Breast epithelium (tissue), 4 donors: ENCODE results near the gene SORBS1. TPM values are rescaled to one million over a fixed set of nuclear protein-coding genes. Genes with fewer than 3 reads are reported as not detected.
A peak's percentile ranks its signal among the peaks of the same experiment; 100 is the strongest.

Experiments used
- DNase-seq, 2 donors: peaks; one replicate each; pipeline ENCODE4 v3.0.0-alpha.2; 2019; ENCODE audit warnings: low spot score in 2 of 2
- H3K27ac ChIP-seq, 2 donors: fragments of 200-600 bp; sonication (generic) in 1 of 2; one replicate each; pipeline ENCODE4 v1.5.1; 2016 to 2019; ENCODE audit warnings: mild to moderate bottlenecking in 1 of 2
- H3K27me3 ChIP-seq, 2 donors: fragments of 200-600 bp; sonication (generic) in 1 of 2; one replicate each; pipeline versions ENCODE4 v1.5.1 to v1.6.0; 2017 to 2019; ENCODE audit warnings: control low read depth in 1 of 2, mild to moderate bottlenecking in 1 of 2
- H3K36me3 ChIP-seq: fragments of 200-600 bp; one replicate; pipeline ENCODE4 v1.5.1; 2019
- H3K4me1 ChIP-seq, 2 donors: fragments of 200-600 bp; sonication (generic); one replicate each; pipeline ENCODE4 v1.5.1; 2016 to 2019; ENCODE audit warnings: control low read depth in 1 of 2
- H3K4me3 ChIP-seq, 3 donors: fragments of 200-600 bp; sonication (generic); 1 replicate in 2 of 3; 2 replicates in 1 of 3; pipeline ENCODE4 v1.5.1; 2016 to 2019; ENCODE audit warnings: mild to moderate bottlenecking in 3 of 3, moderate library complexity in 2 of 3
- H3K9me3 ChIP-seq, 2 donors: fragments of 200-600 bp; sonication (generic) in 1 of 2; one replicate each; pipeline ENCODE4 v1.5.1; 2016 to 2019; ENCODE audit warnings: control low read depth in 1 of 2
- POLR2A ChIP-seq: fragments of 450-650 bp; IDR thresholded peaks from one replicate; pipeline ENCODE4 v1.6.1; 2016; ENCODE audit warnings: antibody characterized with exemption, mild to moderate bottlenecking, moderate library complexity
- POLR2AphosphoS5 ChIP-seq, 3 donors: sonication (generic); formaldehyde crosslinking; IDR thresholded peaks; one replicate each; pipeline ENCODE4 v1.6.1; 2017; ENCODE audit warnings: antibody characterized with exemption in 3 of 3
- intact Hi-C: fragments of 100-400 bp; cut with DNase I; formaldehyde crosslinking; loops from one replicate; pipeline ENCODE4 v1.15.1; 2023; ENCODE audit warnings: low total_unique reads
- total RNA-seq, 3 donors: library from RNA; depleted of rRNA; stranded (reverse); fragments of >200 nt; gene quantifications; one replicate each; pipeline ENCODE4 v1.1.0, GENCODE V29; 2016
- TF ChIP-seq, protein P1 (sequence below), 3 donors: fragments of 450-650 bp; IDR thresholded peaks; one replicate each; pipeline ENCODE4 v1.5.1; 2016 to 2017; ENCODE audit warnings: antibody characterized with exemption in 3 of 3, mild to moderate bottlenecking in 3 of 3, moderate library complexity in 3 of 3

SORBS1 gene
- total RNA-seq, 3 donors from 2014 or later = 156 to 455 (median 200) TPM

DNA sequence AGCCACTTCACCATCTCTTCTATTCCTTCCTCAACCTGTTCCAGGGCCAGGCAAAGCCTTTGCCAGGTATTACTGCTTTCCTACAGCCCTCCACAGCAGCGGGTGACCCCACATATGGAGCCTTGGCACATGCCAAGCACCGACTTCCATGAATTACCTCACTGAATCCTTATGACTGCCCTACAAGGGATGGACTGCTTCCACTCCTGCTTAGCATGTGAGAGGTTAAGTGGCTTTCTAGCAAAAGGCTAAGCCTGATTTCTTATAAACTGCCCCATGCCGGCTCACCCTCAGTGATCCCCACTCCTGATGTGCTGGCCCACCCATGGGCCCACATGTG is 226.4 kb downstream of the SORBS1 start:
- intact Hi-C loops = no loop called here
- Histone ChIP-seq H3K27ac (peak overlapping the region; percentile 88 to 93), H3K36me3 (no peaks in the 10 kb centered on the region), H3K4me1 (peaks cover 8 to 11% of the 10 kb centered on the region in 2 donors), H3K4me3 (peak overlapping the region in 1 of 3 donors; percentile 28), H3K9me3 (no peaks in the 10 kb centered on the region), H3K27me3 (no peaks in the 10 kb centered on the region)
- DNase-seq = no peak
- TF ChIP-seq POLR2AphosphoS5 (IDR thresholded peaks at IDR 0.05) = peak in 1 of 3 donors; percentile 2
- TF ChIP-seq POLR2A = no peak
- TF ChIP-seq, protein P1, sequence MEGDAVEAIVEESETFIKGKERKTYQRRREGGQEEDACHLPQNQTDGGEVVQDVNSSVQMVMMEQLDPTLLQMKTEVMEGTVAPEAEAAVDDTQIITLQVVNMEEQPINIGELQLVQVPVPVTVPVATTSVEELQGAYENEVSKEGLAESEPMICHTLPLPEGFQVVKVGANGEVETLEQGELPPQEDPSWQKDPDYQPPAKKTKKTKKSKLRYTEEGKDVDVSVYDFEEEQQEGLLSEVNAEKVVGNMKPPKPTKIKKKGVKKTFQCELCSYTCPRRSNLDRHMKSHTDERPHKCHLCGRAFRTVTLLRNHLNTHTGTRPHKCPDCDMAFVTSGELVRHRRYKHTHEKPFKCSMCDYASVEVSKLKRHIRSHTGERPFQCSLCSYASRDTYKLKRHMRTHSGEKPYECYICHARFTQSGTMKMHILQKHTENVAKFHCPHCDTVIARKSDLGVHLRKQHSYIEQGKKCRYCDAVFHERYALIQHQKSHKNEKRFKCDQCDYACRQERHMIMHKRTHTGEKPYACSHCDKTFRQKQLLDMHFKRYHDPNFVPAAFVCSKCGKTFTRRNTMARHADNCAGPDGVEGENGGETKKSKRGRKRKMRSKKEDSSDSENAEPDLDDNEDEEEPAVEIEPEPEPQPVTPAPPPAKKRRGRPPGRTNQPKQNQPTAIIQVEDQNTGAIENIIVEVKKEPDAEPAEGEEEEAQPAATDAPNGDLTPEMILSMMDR (IDR thresholded peaks at IDR 0.05) = no peak

DNA sequence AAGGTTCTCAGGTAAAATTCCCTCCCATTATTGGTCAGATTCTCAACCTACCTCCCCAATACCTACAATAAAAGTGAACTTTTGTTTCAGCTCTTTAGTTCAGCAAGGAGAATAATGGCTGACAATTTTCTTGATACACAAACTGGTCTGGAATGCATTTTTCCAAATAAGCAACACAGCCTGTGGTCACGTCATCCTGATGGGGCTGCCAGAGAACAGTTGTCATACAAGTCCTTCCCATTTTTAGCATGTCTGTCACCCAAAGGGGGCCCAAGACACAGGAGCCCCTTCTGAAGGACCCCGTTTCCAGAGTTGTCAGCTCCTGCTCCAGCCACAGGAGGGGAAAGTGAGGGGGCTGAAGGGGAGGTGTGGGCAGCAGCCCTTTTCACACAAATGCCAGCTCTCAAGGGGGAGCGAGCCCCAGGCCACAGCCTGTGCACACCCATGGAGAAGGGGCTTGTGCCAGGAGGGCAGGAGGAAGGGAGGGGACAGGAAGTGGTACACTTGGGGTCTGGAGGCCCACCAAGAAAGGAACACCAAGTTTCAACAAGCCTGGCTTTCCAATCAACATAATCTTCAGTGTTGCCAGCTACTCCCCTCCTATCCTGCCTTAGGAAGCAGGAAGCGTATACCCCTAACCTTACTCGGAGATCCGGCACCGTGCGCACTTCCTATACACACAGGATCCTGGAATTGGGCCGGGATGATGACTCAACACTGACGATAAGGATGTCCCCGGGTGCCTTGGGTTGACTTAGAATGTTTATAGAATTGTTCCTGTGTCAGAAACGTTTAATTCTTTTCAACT is 227.0 kb downstream of the SORBS1 start:
- no peak for TF ChIP-seq POLR2A
- TF ChIP-seq POLR2AphosphoS5 (IDR thresholded peaks at IDR 0.05) = peak; percentile 12 to 55 (median 21)
- TF ChIP-seq, protein P1 (IDR thresholded peaks at IDR 0.05) = no peak
- Histone ChIP-seq H3K27me3 (no peaks in the 10 kb centered on the region), H3K4me3 (peak overlapping the region in 1 of 3 donors; percentile 28), H3K27ac (peak overlapping the region; percentile 88 to 93), H3K36me3 (no peaks in the 10 kb centered on the region), H3K4me1 (peaks cover 8 to 11% of the 10 kb centered on the region in 2 donors), H3K9me3 (no peaks in the 10 kb centered on the region)
- DNase-seq = peak; percentile 62 to 76
- intact Hi-C loops = no loop called here

DNA sequence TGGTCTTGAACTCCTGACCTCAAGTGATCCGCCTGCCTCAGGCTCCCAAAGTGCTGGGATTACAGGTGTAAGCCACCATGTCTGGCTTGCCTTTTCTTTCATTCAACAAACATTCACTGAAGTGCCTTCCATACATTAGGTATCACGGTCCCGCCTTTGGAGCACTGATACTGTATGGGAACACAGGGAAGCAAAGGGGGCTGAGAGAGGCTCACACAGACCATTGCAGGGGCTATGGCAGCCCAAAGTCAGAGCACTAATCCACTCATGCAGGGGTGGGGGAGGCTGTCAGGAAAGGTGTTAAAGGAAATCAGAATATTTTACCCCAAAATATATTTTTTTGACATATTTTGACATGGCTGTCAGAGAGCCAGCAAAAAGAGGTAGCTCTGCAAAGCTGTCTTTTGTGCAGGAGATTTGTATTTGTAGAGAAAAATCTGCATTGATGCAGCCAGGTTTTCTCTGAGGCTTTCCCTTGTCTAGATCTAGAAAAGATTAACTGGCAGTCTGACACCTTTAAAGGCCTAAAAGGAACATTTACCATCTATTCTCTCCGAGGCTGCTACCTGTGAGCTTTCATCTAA is 228.4 kb downstream of the SORBS1 start:
- no peaks in the 10 kb centered on the region for H3K36me3 ChIP-seq
- H3K27me3 ChIP-seq = no peaks in the 10 kb centered on the region
- intact Hi-C loops = no loop called here
- no peak for DNase-seq
- peak overlapping the region in 1 of 2 donors; percentile 55 for H3K27ac ChIP-seq
- H3K4me3 ChIP-seq = no peak overlapping the region
- no peaks in the 10 kb centered on the region for H3K9me3 ChIP-seq
- H3K4me1 ChIP-seq = peaks cover 11 to 12% of the 10 kb centered on the region in 2 donors
- TF ChIP-seq, protein P1 (IDR thresholded peaks at IDR 0.05) = no peak
- TF ChIP-seq POLR2AphosphoS5 (IDR thresholded peaks at IDR 0.05) (no peak), POLR2A (no peak)

DNA sequence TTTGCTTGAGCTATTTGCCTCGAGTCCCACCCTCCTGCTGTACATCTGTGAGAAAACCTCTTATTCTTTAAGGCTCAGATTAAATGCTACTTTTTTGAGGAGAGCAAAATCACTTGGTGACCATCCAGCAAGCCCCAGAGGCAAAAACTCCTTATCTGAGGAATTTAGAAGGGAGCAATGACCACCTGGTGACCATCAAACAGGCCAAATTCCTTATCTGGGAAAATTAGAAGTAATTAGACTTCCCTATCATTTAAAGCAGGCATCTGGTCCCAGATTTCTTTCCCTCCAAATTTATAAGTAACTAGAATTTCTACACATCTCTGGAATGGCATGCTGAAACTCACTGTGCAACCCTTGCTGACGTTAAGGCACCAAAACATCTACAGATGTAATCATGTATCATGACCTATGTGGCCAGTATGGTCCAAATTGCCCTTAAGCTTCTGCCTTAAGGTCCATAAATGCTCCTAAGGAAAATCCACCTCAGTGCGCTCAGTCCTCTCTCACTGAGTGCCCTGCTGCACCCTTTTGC is 229.5 kb downstream of the SORBS1 start:
- no peak for TF ChIP-seq POLR2A
- TF ChIP-seq, protein P1 (IDR thresholded peaks at IDR 0.05) = no peak
- TF ChIP-seq POLR2AphosphoS5 (IDR thresholded peaks at IDR 0.05) = no peak
- Histone ChIP-seq H3K27ac (peak overlapping the region in 1 of 2 donors; percentile 22), H3K9me3 (no peaks in the 10 kb centered on the region), H3K36me3 (no peaks in the 10 kb centered on the region), H3K27me3 (no peaks in the 10 kb centered on the region), H3K4me1 (peaks cover 11 to 14% of the 10 kb centered on the region in 2 donors), H3K4me3 (no peak overlapping the region)
- intact Hi-C loops = no loop called here
- DNase-seq = no peak

DNA sequence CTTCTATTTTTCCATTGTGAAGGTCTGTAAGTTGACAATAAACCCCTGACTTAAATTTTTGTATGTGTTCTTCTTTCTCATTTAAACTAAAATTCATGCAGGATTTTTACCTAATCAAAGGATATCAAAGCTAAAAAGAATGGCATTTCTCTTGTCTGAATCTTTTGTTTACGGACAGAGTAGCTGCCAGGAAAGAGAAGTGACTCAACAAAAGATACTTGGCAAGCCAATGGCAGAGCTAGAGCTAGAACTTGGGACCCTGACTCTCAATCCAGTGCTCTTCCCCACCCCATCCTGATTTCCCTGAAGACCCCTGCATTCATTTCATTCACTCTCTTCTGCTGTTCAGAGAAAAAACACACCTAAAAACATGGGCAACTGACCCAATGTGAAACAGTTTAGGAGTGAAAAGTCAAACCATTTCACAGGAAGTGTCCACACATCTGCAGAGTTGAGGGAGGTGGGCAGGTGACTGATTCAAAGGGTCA is 230.2 kb downstream of the SORBS1 start:
- Histone ChIP-seq H3K36me3 (no peaks in the 10 kb centered on the region), H3K9me3 (no peaks in the 10 kb centered on the region), H3K27ac (peak overlapping the region; percentile 38), H3K4me1 (peaks cover 11 to 14% of the 10 kb centered on the region in 2 donors), H3K4me3 (no peak overlapping the region), H3K27me3 (no peaks in the 10 kb centered on the region)
- TF ChIP-seq, protein P1 (IDR thresholded peaks at IDR 0.05) = no peak
- TF ChIP-seq POLR2AphosphoS5 (IDR thresholded peaks at IDR 0.05) (no peak), POLR2A (no peak)
- intact Hi-C loops = no loop called here
- DNase-seq = no peak
